Left ventricle myocardium inferior (tissue), 1 donor: Measurements from ENCODE around the gene HECTD4. TPM values are rescaled to one million over a fixed set of nuclear protein-coding genes. Genes with fewer than 3 reads are reported as not detected.
A peak's percentile ranks its signal among the peaks of the same experiment; 100 is the strongest.

ENCODE experiments used
- DNase-seq: peaks from one replicate; pipeline ENCODE4 v3.0.0-alpha.2; 2020
- H3K27ac ChIP-seq: fragments of 200-600 bp; replicated peaks from 2 replicates; pipeline ENCODE4 v1.8.0; 2021
- H3K27me3 ChIP-seq: fragments of 200-600 bp; 2 replicates; pipeline ENCODE4 v1.8.0; 2021; ENCODE audit warnings: low read depth
- H3K36me3 ChIP-seq: fragments of 200-600 bp; 2 replicates; pipeline ENCODE4 v1.8.0; 2021
- H3K4me1 ChIP-seq: fragments of 200-600 bp; 2 replicates; pipeline ENCODE4 v1.8.0; 2021
- H3K4me3 ChIP-seq: fragments of 200-600 bp; 2 replicates; pipeline ENCODE4 v1.8.0; 2021; ENCODE audit warnings: mild to moderate bottlenecking, moderate library complexity
- H3K9me3 ChIP-seq: fragments of 200-600 bp; replicated peaks from 2 replicates; pipeline ENCODE4 v1.8.0; 2021
- CTCF ChIP-seq: fragments of 200-600 bp; IDR thresholded peaks from 2 replicates; pipeline ENCODE4 v1.8.0; 2021; ENCODE audit warnings: antibody characterized with exemption, mild to moderate bottlenecking, borderline replicate concordance
- intact Hi-C: fragments of 100-400 bp; cut with micrococcal nuclease; formaldehyde crosslinking; loops from one replicate; pipeline ENCODE4 v1.11.0; 2022
- total RNA-seq: library from RNA; stranded (reverse); fragmentation: NEBNext Ultra II Directional; extraction: Animal tissue kit (Norgen Biotek cat#: 25700); gene quantifications from one replicate; pipeline ENCODE4 v1.2.1, GENCODE V29; 2021
- donor health status: DM: no; HTN: yes; CAD: no; lungs with severe emphysema.

The HECTD4 gene
- total RNA-seq, 1 donor from 2014 or later: 23.4 TPM

- Histone ChIP-seq H3K4me3 (no peak overlapping the region), H3K4me1 (peaks cover 17% of the 10 kb centered on the region), H3K36me3 (peaks cover 32% of the 10 kb centered on the region), H3K27me3 (no peaks in the 10 kb centered on the region), H3K9me3 (no peaks in the 10 kb centered on the region), H3K27ac (no peak overlapping the region)
- DNase-seq: no peak
- TF ChIP-seq CTCF: no peak
- intact Hi-C loops: no loop called here
Measured at GRCh38 chr12:112303799-112304198, 78.4 kb downstream of the HECTD4 start.

GRCh38 chr12:112303004-112303403 lies 79.2 kb downstream of the HECTD4 start:
- DNase-seq: no peak
- intact Hi-C loops: no loop called here
- Histone ChIP-seq H3K27me3 (no peaks in the 10 kb centered on the region), H3K36me3 (peaks cover 31% of the 10 kb centered on the region), H3K9me3 (no peaks in the 10 kb centered on the region), H3K4me1 (peaks cover 22% of the 10 kb centered on the region), H3K4me3 (no peak overlapping the region), H3K27ac (no peak overlapping the region)
- TF ChIP-seq CTCF: no peak

- no peak for DNase-seq
- TF ChIP-seq CTCF: no peak
- Histone ChIP-seq H3K4me3 (no peak overlapping the region), H3K36me3 (peaks cover 13% of the 10 kb centered on the region), H3K4me1 (peaks cover 7% of the 10 kb centered on the region), H3K27ac (no peak overlapping the region), H3K27me3 (no peaks in the 10 kb centered on the region), H3K9me3 (no peaks in the 10 kb centered on the region)
- intact Hi-C loops: no loop called here
Measured at GRCh38 chr12:112299704-112300103, 82.5 kb downstream of the HECTD4 start.

GRCh38 chr12:112297188-112297587 lies 85.0 kb downstream of the HECTD4 start:
- no peak for TF ChIP-seq CTCF
- intact Hi-C loops: no loop called here
- DNase-seq: no peak
- H3K36me3 ChIP-seq: peaks cover 9% of the 10 kb centered on the region
- no peaks in the 10 kb centered on the region for H3K9me3 ChIP-seq
- H3K27ac ChIP-seq: no peak overlapping the region
- peaks cover 7% of the 10 kb centered on the region for H3K4me1 ChIP-seq
- H3K4me3 ChIP-seq: no peak overlapping the region
- no peaks in the 10 kb centered on the region for H3K27me3 ChIP-seq

- no peak for DNase-seq
- H3K4me1 ChIP-seq: peaks cover 7% of the 10 kb centered on the region
- no peak for TF ChIP-seq CTCF
- peaks cover 10% of the 10 kb centered on the region for H3K36me3 ChIP-seq
- H3K27ac ChIP-seq: no peak overlapping the region
- intact Hi-C loops: no loop called here
- H3K4me3 ChIP-seq: no peak overlapping the region
- no peaks in the 10 kb centered on the region for H3K27me3 ChIP-seq
- H3K9me3 ChIP-seq: no peaks in the 10 kb centered on the region
Measured at GRCh38 chr12:112296183-112296582, 86.0 kb downstream of the HECTD4 start.

- Histone ChIP-seq H3K4me1 (peaks cover 7% of the 10 kb centered on the region), H3K9me3 (no peaks in the 10 kb centered on the region), H3K4me3 (no peak overlapping the region), H3K36me3 (peaks cover 20% of the 10 kb centered on the region), H3K27ac (no peak overlapping the region), H3K27me3 (no peaks in the 10 kb centered on the region)
- intact Hi-C loops: no loop called here
- peak; percentile 10 for TF ChIP-seq CTCF
- no peak for DNase-seq
Measured at GRCh38 chr12:112294793-112295192, 87.4 kb downstream of the HECTD4 start.
